ENCODE measurements around the gene CFAP97D2.
A peak's percentile ranks its signal among the peaks of the same experiment; 100 is the strongest.

Gene CFAP97D2

GRCh38 chr13:114200399-114200911 is 21.4 kb downstream of the CFAP97D2 start:
- DNase-seq, result no peak

DNA sequence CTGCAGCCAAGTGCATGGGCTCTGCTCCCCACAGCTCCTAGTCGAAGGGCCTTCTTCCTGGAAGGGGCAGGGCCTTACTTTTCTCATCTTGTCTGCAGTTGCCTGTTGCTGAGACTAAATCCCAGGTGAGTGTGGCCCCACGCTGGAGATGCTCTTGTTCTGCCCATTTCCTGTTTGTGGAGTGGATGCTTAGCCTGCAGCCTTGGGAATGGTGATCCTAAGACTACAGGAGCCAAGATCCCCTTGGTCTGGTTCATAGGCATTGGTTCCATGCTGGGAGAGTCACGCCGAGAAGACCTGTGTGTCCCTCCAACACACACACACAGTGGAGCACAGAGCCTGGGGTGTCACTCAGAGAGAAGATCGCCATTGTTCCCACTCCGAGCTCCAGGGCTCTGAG is 23.5 kb downstream of the CFAP97D2 start:
- no peak for DNase-seq

GRCh38 chr13:114203536-114203935 is 24.5 kb downstream of the CFAP97D2 start:
- no peak for DNase-seq

- no peak for DNase-seq
Observed at GRCh38 chr13:114204894-114205293, 25.8 kb downstream of the CFAP97D2 start.

- DNase-seq, result no peak
Observed at GRCh38 chr13:114208134-114208533, 29.1 kb downstream of the CFAP97D2 start.

- no peak for DNase-seq
Observed at GRCh38 chr13:114211446-114212157, 32.5 kb downstream of the CFAP97D2 start.

- DNase-seq, result no peak
Observed at GRCh38 chr13:114212158-114212495, 33.1 kb downstream of the CFAP97D2 start.

GRCh38 chr13:114213980-114214379 is 34.9 kb downstream of the CFAP97D2 start:
- no peak for DNase-seq

- no peak for DNase-seq
Observed at GRCh38 chr13:114219392-114219791, 40.3 kb downstream of the CFAP97D2 start.

DNA sequence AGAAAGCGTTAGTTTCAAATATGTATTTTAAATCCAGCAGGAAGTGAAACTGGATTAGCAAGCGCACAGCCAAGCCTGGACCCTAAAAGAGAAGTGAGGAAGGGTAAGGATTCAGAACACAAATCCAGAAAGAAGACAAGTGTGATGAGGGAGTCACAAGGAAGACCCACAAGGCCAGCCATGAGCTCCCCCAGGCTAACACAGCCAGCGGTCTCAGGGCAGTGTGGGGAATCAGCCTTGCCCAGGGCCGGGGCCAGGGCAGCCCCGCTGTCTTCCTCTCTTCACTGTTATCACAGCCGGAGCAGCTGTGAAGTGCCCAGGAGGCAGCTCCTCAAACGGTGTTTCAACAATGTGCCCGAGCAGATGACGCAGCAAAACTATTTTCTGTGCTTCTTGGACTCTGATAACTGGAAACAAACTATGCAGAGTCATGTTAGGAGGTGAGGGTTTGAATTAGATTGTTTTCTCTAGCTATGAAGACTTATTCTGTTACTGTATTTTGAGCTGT is 43.5 kb downstream of the CFAP97D2 start:
- DNase-seq, result no peak

- no peak for DNase-seq
Observed at GRCh38 chr13:114224201-114224600, 45.1 kb downstream of the CFAP97D2 start.

DNA sequence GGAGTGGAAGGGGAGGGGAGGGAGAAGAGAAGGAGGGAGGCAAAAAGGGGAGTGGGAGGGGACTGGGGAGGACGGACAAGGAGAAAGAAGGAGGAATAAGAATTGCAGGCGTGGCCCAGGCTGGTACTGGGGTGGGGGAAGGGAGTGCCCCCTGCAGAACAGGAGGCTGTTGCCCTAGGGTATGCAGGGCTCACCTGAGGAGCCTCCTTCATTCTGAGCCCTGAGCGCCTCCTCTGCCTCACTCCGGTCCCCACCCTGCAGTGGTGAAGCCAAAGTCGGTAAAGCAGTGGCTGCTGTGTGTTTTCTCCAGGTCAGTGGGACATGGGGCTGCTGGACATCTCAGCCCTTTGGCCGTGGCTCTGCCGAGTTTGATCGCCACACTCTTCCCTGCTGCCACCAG is 46.6 kb downstream of the CFAP97D2 start:
- no peak for DNase-seq

DNA sequence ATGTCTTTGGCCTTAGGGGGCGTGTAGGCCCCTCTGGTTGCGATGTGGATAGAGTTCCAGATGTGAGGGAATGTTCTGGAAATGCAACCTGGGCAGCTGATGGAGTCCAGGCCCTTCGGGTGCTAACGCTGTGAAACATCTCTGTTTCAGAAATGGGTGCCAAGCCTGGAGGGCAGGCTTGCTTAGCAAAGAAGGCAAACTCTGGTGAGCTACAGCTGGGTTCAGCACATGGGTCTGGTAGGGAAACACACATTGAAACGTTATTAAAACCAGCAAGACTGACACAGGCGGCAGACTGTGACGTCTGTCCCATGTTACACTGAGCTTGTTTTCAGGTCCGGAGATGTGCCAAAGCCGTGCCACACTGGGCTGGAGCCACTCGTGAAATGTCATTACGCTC is 47.0 kb downstream of the CFAP97D2 start:
- no peak for DNase-seq

- peak; percentile 71 for DNase-seq
Observed at GRCh38 chr13:114226699-114227323, 47.8 kb downstream of the CFAP97D2 start.

- DNase-seq, result no peak
Observed at GRCh38 chr13:114227528-114227927, 48.5 kb downstream of the CFAP97D2 start.

DNA sequence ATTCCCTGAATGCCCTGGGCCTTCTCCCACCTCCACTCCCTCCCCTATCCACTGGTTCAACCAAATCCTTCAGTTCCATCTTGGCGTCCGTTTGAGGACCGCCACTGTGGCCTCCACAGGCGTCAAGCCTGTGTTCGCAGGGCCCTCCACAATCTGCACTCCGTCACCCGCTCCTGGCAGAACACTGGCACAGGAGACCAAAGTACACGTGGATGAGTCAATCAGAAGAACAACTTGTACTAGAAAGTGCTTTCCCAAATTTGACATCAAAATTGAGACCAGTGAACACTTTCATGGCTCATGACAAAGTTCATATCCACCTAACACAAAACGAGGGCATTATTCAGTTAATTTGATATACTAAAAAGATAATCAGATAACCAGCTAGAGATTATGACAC is 49.1 kb downstream of the CFAP97D2 start:
- DNase-seq, result no peak

- no peak for DNase-seq
Observed at GRCh38 chr13:114229506-114229905, 50.4 kb downstream of the CFAP97D2 start.

DNA sequence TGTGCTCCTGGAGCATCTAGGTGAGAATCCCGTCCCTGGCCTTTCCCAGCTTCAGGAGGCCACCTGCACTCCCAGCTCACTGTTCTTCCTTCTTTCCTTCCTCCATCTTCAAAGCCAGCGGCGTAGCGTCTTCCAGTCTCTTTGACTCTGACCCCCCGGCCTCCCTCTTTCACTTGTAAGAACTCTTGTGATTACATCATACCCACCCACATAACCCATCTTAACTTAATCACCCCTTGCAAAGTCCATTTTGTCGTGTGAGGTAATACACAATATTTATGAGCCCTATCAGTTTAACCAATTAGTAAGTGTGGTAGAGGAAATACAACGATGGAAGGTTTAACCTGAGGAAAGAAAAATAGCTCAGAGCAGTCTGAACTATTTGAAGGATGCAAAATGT is 51.1 kb downstream of the CFAP97D2 start:
- no peak for DNase-seq

DNA sequence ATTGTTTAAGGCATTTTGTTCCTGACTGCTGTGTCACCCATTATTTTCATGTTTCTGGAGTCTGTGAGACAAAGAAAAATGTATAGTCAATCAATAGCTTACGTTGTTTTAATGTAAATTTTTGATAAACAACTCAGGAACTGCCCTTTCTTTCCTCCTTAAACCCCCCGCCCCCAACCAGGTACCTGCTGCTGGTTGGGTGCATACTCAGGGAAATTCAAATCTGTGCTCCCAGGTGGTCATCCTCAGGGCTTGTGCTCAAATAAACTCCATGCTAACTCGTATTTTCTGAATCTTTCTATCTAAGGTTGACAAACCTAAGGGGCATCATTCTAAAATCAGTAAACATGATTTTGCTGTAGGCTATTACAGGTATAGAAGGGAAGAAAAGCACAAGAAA is 51.5 kb downstream of the CFAP97D2 start:
- no peak for DNase-seq

- DNase-seq, result no peak
Observed at GRCh38 chr13:114231886-114232285, 52.8 kb downstream of the CFAP97D2 start.

GRCh38 chr13:114234266-114234644 is 55.2 kb downstream of the CFAP97D2 start:
- DNase-seq, result no peak

DNA sequence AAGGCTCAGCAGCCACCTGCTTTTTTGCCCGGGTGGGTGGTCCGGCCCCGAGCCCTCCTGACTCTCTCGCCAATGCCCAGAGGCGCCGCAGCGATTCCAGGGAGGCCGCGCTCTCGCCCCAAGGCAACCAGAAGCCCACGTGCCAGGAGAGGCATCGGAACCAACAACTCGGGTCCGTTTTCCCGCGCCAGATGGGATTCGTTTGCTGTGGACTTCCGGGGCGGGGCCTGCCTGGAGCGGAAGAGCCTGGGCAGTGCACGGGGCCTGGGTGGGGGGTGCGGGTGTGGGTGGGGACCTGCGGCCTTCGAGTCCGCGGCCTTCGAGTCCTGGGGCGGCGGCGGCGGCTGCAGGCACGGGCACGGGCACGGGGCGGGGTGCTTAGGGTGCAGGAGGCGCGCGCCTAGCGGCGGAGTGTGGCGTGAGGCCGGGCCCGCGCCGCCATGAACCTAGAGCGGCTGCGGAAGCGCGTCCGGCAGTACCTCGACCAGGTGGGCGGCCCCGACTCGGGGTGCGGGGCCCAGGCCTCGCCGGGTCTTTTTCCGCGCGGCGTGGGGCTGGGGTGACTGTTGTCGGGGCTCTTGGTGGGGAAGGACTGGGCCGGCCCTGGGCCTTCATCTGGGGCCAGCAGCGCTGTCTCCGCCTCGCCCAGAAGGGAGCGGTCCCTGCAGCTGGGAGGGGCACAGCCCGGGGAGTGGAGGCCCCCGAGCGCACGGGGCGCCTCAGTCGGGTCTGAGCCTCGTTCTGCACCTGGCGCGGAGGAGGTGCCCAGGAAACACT is 55.8 kb downstream of the CFAP97D2 start, which contains the start of gene CDC16:
CDC16 (plus strand) TSS at position 253 of the 777 bp plus-strand sequence; CDS start at position 441, 188 bp downstream.
- peak; percentile 84 for DNase-seq

- no peak for DNase-seq
Observed at GRCh38 chr13:114235697-114236096, 56.6 kb downstream of the CFAP97D2 start.

DNA sequence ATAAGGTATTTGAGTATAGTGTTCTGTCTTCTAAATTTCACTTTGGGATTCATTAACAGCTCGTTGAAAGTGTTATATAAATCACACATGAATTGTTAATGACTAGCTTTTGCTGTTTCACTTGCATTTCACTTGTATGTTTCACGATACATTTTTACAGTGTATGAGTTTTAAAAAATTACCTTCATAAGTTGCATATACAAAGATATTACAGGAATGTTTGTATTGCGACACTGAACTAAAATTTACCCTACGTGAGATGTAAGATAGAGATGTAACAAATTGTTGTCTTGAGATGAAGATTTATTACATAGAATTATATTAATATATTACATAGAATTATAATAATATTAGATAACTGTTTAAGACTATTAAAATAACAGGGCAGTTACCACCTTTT is 57.2 kb downstream of the CFAP97D2 start:
- DNase-seq, result no peak
